Neural progenitor cell (in vitro differentiated cells): ENCODE results near the gene TMEM214.

ENCODE experiments used
- EZH2phosphoT487 ChIP-seq: fragments of 200-600 bp; sonication (generic); IDR thresholded peaks from 2 replicates; pipeline ENCODE4 v1.6.1; 2017; ENCODE audit warnings: antibody characterized with exemption
- TF ChIP-seq, protein P1 (sequence below): fragments of 200-600 bp; sonication (generic); IDR thresholded peaks from 2 replicates; pipeline ENCODE4 v1.5.1; 2017; ENCODE audit warnings: antibody characterized with exemption, mild to moderate bottlenecking

GRCh38 chr2:27072920-27073319, 40.2 kb downstream of the TMEM214 start:
- no peak for TF ChIP-seq EZH2phosphoT487
- TF ChIP-seq, protein P1, sequence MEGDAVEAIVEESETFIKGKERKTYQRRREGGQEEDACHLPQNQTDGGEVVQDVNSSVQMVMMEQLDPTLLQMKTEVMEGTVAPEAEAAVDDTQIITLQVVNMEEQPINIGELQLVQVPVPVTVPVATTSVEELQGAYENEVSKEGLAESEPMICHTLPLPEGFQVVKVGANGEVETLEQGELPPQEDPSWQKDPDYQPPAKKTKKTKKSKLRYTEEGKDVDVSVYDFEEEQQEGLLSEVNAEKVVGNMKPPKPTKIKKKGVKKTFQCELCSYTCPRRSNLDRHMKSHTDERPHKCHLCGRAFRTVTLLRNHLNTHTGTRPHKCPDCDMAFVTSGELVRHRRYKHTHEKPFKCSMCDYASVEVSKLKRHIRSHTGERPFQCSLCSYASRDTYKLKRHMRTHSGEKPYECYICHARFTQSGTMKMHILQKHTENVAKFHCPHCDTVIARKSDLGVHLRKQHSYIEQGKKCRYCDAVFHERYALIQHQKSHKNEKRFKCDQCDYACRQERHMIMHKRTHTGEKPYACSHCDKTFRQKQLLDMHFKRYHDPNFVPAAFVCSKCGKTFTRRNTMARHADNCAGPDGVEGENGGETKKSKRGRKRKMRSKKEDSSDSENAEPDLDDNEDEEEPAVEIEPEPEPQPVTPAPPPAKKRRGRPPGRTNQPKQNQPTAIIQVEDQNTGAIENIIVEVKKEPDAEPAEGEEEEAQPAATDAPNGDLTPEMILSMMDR = no peak
